Endodermal cell (in vitro differentiated cells): ENCODE results near the gene AGPAT3. TPM values are rescaled to one million over a fixed set of nuclear protein-coding genes. Genes with fewer than 3 reads are reported as not detected.

ENCODE experiments used
- DNase-seq: peaks from one replicate; pipeline ENCODE4 v3.0.0-alpha.2; 2017
- H3K27ac ChIP-seq: 2 replicates; pipeline ENCODE4 v1.5.1; 2013; ENCODE audit warnings: mild to moderate bottlenecking, low read depth, low read length, moderate library complexity
- H3K27me3 ChIP-seq: 2 replicates; pipeline ENCODE4 v1.6.1; 2013; ENCODE audit warnings: mild to moderate bottlenecking, low read length, moderate library complexity; ENCODE audit not compliant: insufficient read depth, control insufficient read depth, poor library complexity, severe bottlenecking
- H3K36me3 ChIP-seq: 2 replicates; pipeline ENCODE4 v1.7.0; 2013; ENCODE audit warnings: mild to moderate bottlenecking, low read length, moderate library complexity; ENCODE audit not compliant: control insufficient read depth, insufficient read depth
- H3K4me1 ChIP-seq: one replicate; pipeline ENCODE4 v1.7.0; 2013; ENCODE audit warnings: low read length; ENCODE audit not compliant: control insufficient read depth, insufficient read depth
- H3K4me3 ChIP-seq: 2 replicates; pipeline ENCODE4 v1.5.1; 2013; ENCODE audit warnings: mild to moderate bottlenecking, low read length, moderate library complexity
- H3K9ac ChIP-seq: 2 replicates; pipeline ENCODE4 v1.6.1; 2013; ENCODE audit warnings: mild to moderate bottlenecking, low read length, moderate library complexity; ENCODE audit not compliant: poor library complexity, severe bottlenecking; ENCODE audit errors: extremely low read depth
- H3K9me3 ChIP-seq: 2 replicates; pipeline ENCODE4 v1.6.1; 2013; ENCODE audit warnings: mild to moderate bottlenecking, low read length, moderate library complexity; ENCODE audit not compliant: control insufficient read depth
- H3K27ac Mint-ChIP-seq: 2 replicates; pipeline ENCODE4 v1.8.0; 2020; ENCODE audit warnings: mixed read lengths
- H3K27me3 Mint-ChIP-seq: 2 replicates; pipeline ENCODE4 v1.8.0; 2021; ENCODE audit warnings: mild to moderate bottlenecking, mixed read lengths; ENCODE audit not compliant: insufficient read depth
- H3K36me3 Mint-ChIP-seq: 2 replicates; pipeline ENCODE4 v1.8.0; 2020; ENCODE audit warnings: low read depth, mixed read lengths
- H3K4me1 Mint-ChIP-seq: 2 replicates; pipeline ENCODE4 v1.8.0; 2020; ENCODE audit warnings: mixed read lengths
- H3K4me3 Mint-ChIP-seq: 2 replicates; pipeline ENCODE4 v1.8.0; 2020; ENCODE audit warnings: mild to moderate bottlenecking, moderate library complexity, mixed read lengths
- H3K9me3 Mint-ChIP-seq: 2 replicates; pipeline ENCODE4 v1.8.0; 2020; ENCODE audit warnings: mild to moderate bottlenecking, mixed read lengths
- CTCF ChIP-seq: fragments of 200-600 bp; sonication (generic); conservative IDR thresholded peaks from 2 replicates; pipeline ENCODE4 v1.5.0; 2021; ENCODE audit warnings: antibody characterized with exemption, mild to moderate bottlenecking
- WGBS, 2 experiments: methylation state at CpG; one replicate each; pipeline versions ENCODE4 v1.1.5 to v1.1.7; 2013; ENCODE audit warnings: missing lambda C conversion rate in 2 of 2, mixed read lengths in 1 of 2; ENCODE audit not compliant: insufficient coverage in 1 of 2, insufficient read length in 1 of 2; 5-methylcytosine and 5-hydroxymethylcytosine counted together
- total RNA-seq, 2 donors: library from RNA; stranded (reverse); fragmentation: NEBNext Ultra II Directional in 1 of 2; extraction: Animal tissue kit (Norgen Biotek cat#: 25700) in 1 of 2; gene quantifications; 2 replicates in 1 of 2; 3 replicates in 1 of 2; pipeline ENCODE4 v1.2.1, GENCODE V29; 2021

The AGPAT3 gene
- total RNA-seq, 2 donors from 2014 or later, result 44.0 to 74.4 TPM

DNA sequence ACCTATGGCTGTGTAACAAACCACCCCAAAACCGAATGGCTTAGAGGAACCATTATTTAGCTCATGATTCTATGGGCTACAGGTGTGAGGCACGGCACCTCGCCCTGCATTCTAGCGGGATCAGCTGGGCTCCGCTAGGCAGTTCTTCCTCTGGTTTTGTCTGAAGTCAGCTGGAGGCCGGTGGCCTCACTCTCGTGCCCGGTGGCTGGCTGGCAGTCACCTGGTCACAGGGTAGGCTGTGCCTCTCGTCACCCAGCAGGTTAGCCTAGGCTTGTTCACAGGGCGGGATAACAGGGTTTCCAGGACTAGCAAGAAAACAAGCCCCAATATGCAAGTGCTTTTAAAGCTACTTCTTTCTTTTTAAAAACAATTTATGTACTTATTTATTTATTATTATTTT is 16.3 kb upstream of the AGPAT3 start:
- Histone ChIP-seq H3K4me1 (no peaks in the 10 kb centered on the region), H3K9me3 (peaks cover 9% of the 10 kb centered on the region), H3K27ac (no peak overlapping the region), H3K9ac (no peak overlapping the region), H3K27me3 (no peaks in the 10 kb centered on the region), H3K4me3 (no peak overlapping the region), H3K36me3 (no peaks in the 10 kb centered on the region)
- no peak for TF ChIP-seq CTCF
- 94 to 95% methylated on average over 5 to 10 of the region's 10 CpGs for WGBS, 2 experiments
- H3K27ac Mint-ChIP-seq, result no peak overlapping the region
- no peaks in the 10 kb centered on the region for H3K36me3 Mint-ChIP-seq
- peaks cover 5% of the 10 kb centered on the region for H3K4me1 Mint-ChIP-seq
- H3K4me3 Mint-ChIP-seq, result no peak overlapping the region
- peaks cover 2% of the 10 kb centered on the region for H3K27me3 Mint-ChIP-seq
- peaks cover 12% of the 10 kb centered on the region for H3K9me3 Mint-ChIP-seq
- no peak for DNase-seq

DNA sequence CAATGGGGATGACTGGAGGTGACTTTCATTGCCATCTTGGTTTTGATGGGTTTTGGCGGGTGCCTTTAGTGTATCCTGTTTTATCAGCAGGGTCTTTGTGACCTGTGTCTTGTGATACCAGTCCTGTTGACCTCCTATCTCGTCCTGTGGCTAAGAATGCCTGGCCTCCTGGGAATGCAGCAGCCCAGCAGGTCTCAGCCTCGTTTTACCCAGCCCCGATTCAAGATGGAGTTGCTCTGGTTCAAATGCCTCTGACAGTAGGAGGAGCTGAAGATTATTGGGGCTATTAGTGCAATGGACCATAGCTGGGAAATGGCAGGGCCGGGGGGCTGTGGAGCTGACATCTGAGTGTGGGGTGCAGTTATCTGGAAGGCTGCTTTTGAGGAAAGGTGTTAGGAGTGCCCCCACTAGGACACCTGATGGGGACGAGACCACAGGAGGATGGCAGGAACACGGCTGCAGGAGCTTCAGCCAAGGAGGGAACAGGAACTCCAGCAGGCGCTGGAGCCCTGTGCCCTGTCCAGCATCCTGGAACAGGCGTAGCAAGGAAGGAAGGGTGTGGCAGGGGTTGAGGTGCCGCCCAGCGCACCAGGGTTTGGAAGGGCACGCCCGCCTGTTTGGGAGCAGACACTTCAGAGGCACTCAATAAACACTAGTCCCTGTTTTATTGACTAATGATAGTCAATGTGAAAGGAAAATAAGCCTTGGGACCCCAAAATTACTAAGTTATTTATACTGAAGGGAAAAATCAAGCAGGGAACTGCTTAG is 15.3 kb upstream of the AGPAT3 start:
- Histone ChIP-seq H3K36me3 (no peaks in the 10 kb centered on the region), H3K27me3 (no peaks in the 10 kb centered on the region), H3K4me3 (no peak overlapping the region), H3K4me1 (no peaks in the 10 kb centered on the region), H3K9me3 (peaks cover 9% of the 10 kb centered on the region), H3K9ac (no peak overlapping the region), H3K27ac (no peak overlapping the region)
- Mint-ChIP-seq H3K4me3 (no peak overlapping the region), H3K4me1 (peaks cover 6% of the 10 kb centered on the region), H3K9me3 (peaks cover 12% of the 10 kb centered on the region), H3K36me3 (no peaks in the 10 kb centered on the region), H3K27me3 (peaks cover 2% of the 10 kb centered on the region), H3K27ac (no peak overlapping the region)
- DNase-seq, result no peak
- 86 to 88% methylated on average over 7 to 12 of the region's 13 CpGs for WGBS, 2 experiments
- no peak for TF ChIP-seq CTCF

GRCh38 chr21:43850728-43851295 is 14.2 kb upstream of the AGPAT3 start:
- H3K4me3 ChIP-seq, result no peak overlapping the region
- 94 to 95% methylated on average over 6 to 7 of the region's 8 CpGs for WGBS, 2 experiments
- H3K9me3 ChIP-seq, result peaks cover 9% of the 10 kb centered on the region
- H3K4me1 Mint-ChIP-seq, result peaks cover 9% of the 10 kb centered on the region
- no peak overlapping the region for H3K4me3 Mint-ChIP-seq
- H3K27me3 Mint-ChIP-seq, result peaks cover 2% of the 10 kb centered on the region
- H3K27ac Mint-ChIP-seq, result no peak overlapping the region
- H3K4me1 ChIP-seq, result no peaks in the 10 kb centered on the region
- no peaks in the 10 kb centered on the region for H3K27me3 ChIP-seq
- H3K9me3 Mint-ChIP-seq, result peaks cover 12% of the 10 kb centered on the region
- H3K27ac ChIP-seq, result no peak overlapping the region
- no peak for TF ChIP-seq CTCF
- no peak for DNase-seq
- no peaks in the 10 kb centered on the region for H3K36me3 ChIP-seq
- H3K9ac ChIP-seq, result no peak overlapping the region
- H3K36me3 Mint-ChIP-seq, result no peaks in the 10 kb centered on the region
